SHP77 treated with DMSO at 0.1 percent for 48 hours (cell line): ENCODE results near the gene UBE2U.

Experiments
- DNase-seq: peaks from one replicate; lab custom pipeline; 2025; lab: John Stamatoyannopoulos, UW

The UBE2U gene, protein sequence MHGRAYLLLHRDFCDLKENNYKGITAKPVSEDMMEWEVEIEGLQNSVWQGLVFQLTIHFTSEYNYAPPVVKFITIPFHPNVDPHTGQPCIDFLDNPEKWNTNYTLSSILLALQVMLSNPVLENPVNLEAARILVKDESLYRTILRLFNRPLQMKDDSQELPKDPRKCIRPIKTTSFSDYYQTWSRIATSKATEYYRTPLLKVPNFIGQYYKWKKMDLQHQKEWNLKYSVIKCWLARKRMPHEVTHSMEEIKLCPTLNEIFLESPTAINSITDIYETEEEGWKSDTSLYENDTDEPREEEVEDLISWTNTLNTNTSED

DNA sequence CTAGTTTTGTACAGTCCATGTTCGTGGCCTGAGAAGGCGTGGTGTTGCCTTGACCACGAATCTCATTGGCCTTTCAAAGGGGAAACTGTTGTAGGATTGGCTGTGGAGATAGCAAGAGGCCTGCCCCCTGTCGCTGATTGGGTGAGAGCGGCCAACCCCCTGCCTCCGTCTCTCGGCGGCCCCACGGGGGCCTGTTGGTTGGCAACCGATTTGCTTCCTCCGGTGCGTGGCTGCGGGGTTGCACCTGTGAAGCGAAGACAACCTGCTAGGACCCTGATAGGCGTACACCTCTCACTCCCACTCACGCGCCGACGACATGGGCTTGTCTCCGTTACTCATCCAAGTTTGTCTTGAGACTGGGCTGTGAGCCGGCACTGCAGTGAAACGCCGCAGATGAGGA is at the start of gene UBE2U:
UBE2U (plus strand) TSS at position 204 of the 400 bp plus-strand sequence. CDS start 428 bp downstream, outside the sequence.
- DNase-seq: no peak

DNA sequence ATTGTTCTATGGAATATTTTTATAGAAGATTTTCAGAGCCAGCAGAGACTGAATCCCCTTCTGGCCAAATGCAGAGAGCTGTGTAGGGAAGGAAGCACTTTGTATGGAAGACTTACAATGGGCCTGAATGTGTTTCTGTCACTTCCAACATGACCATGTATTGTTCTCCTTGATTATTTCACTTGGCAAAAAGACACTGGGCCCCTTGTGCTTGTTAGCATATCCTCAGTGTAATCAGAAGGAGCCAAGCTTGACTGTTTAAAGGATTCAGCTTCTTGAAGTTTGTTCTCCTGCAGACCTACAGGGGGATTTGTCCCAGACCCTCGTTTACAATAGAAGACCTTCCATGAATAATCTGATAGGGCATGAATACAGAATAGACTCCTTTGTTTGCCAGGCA is 48.1 kb upstream of the UBE2U start:
- DNase-seq: no peak

DNA sequence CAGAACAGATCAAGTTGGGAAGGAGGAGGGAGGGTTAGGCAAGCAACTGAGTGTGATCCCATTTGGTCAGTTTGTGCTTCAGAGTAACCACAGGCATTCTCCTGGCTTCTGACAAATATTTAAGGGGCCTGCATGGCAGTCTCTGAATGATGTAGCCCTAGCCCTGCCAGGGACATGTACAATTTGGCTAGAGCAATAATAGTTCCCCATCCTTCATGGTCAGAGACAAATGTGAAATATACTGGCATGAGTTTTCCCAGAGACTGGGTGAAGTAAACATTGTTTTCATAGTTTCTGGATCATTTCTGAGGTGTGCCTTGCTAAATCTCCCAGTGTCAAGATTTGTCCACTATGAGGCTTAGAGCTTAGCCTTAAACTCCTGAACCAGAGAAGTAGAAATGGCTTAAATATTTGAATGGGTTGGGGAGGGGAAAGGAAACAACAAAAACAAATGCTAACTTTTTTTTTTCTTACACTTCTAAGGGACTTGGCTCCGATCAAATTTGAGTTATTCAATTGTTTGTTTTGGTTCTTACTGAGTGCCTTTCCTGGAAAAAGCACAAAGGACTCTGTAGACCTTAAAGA is 42.0 kb upstream of the UBE2U start:
- no peak for DNase-seq

DNA sequence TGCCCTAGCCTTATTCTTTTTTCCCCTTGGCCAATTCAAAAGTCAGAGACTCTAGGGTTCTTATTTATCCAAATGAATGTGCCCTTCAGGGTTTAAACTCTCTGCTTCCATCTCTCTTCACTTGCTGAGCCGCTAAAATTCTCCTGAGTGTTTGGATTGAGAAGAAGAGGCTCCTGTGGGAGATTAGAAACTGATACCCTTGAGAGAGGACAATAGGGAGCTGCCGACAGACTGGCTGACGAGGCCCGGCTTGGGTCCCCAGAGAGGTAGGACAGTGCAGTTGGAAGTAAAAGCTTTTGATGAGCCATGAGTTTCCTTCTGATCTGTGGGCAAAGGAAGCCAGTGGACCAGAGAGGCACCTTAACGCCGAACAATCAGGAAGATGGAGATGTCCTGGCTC is 41.3 kb upstream of the UBE2U start:
- no peak for DNase-seq

DNA sequence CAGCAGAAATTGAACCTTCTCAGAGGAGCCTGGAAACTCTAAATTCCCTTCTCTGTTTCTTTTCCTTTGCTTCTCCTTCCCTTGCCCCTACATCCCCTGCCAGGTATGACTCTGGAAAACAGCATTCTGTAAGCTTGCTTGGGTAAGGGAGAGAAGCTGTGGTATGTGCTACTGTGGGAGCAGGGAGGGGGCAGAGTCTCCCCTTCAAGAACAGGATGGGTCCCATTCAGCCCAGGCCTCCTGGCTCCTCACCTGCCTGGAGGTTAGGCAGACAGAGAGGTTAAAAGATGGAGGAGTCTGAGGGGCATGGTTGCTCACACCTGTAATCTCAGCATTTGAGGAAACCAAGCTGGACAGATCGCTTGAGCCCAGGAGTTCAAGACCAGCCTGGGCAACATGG is 40.6 kb upstream of the UBE2U start:
- no peak for DNase-seq

DNA sequence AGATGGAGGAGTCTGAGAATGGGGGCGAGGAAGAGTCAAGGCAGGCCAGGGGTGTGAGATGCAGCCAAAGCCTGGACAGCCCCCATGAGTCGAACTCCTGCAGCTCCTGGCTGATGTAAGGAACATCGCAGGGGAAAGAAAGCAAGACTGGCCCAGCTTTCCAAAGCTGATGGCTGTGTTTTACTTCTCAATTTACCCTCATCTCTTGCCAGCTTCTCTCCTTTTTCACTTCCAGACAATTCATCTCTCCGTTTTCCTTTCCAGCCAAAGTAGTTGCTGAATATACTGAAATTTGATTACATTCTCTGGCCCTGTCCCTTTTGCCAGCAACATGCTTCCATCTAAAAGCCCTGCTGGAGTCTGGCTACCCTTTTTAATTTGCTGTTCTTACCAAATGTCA is 40.0 kb upstream of the UBE2U start:
- DNase-seq: no peak

DNA sequence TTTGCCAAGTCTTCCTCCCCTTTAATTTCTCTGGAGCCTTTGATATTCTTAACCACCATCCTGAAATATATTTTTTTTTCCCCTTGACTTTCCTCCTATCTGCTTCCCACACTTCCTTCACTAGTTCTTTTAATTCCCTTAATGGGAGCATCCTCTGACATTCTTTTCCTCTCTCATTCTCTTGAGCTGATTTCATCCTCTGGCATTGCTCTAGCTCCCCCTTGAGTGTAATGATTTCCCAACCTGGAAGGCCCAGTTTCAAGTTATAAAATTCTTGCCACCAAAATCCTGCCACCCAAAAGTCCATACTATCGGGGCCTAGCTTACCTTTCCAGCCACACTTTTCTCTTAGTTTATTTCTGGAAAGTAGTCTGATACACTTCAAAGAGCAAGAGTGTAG is 39.5 kb upstream of the UBE2U start:
- no peak for DNase-seq

DNA sequence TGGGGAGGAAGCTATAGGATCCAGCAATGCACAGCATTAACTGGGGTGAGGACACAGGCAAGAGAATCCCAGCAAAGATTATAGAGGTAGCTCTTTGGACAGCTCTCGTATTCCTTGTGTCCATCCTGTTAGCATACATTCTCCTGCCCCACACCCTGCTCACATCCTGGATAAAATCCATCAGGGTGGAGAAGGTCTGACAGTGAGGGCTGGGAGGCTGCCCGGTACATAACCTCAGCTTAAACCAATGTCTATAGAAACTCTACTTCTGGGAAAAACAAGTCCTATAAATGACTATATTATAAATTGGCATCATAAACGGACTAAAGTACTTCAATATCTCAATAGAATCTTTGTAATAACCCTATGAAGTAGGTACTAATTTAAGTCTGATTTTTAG is 36.8 kb upstream of the UBE2U start:
- no peak for DNase-seq

DNA sequence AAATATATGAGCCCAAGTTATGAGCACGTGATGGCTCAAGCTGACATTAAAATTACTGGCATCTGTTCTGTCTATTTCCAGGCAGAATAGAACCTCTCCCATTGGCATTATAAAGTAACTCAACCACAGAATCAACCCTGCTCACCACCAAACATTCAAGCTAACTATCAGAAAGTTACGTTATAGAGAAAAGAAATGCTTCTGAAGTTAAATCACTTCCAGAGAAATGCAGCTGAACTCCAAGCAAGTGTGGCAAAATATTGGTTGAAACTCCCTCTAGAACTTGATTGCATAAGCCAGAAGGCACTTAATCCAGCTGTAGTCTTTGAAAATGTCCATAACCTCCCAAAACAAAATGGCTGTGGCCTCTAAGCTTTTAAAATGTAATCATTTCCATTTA is 36.2 kb upstream of the UBE2U start:
- no peak for DNase-seq

DNA sequence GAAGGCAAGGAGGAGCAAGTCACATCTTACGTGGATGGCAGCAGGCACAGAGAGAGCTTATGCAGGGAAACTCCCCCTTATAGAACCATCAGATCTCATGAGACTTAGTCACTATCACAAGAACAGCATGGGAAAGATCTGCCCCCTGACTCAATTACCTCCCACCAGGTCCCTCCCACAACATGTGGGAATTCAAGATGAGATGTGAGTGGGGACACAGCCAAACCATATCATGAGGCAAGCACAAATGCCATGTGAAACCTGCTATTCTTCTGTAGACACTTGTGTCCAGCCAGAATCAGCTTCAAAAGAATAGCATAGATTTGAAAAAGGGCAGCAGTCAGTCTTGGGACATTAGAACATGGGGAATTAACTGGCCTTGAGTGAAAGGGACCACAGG is 32.2 kb upstream of the UBE2U start:
- DNase-seq: no peak

DNA sequence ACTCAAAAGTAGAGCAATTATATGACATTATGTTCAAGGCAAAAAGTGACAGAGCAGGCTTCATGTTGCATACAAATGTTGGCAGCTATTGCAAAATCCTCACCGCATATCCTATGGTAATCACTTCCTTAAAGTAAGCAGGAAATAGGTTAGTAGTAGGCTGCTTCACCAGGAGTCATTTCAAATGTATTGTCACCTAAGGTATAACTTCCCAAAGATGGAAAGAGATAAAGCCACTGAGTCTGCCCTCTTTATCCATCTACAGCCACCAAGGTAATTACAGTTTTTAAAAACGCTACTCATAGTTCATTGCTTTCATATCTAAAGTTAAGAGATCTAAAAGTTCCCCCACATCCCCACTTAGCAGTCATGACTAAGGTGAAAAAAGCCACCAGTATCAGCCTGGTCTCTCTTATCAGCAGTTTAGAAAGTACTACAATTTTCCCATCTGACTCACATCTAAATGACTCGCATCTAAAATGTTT is 31.6 kb upstream of the UBE2U start:
- DNase-seq: no peak

DNA sequence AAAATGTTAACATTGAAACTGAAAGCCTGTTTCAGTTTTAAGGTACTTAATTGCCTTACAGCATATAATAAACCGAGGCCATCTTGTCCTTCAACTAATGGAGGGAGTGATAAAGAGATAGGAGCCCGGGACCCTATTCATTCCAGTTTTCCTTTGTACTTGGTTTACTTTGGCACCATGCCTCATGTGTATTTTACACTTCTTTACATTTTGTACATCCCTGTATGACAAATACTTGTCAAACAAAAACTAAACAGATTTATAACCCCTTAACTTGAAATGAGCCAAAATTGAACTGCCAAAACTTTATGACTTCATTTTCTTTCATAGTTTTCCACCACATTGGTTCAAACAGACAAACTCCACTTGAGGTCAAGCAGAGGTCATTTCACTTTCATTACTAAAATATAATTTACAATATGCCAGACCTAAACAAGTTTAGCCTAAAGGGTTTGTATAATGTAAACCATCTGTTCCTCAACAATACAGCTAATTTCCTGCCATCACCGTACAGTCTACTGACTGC is 30.9 kb upstream of the UBE2U start:
- peak; percentile 24 for DNase-seq

DNA sequence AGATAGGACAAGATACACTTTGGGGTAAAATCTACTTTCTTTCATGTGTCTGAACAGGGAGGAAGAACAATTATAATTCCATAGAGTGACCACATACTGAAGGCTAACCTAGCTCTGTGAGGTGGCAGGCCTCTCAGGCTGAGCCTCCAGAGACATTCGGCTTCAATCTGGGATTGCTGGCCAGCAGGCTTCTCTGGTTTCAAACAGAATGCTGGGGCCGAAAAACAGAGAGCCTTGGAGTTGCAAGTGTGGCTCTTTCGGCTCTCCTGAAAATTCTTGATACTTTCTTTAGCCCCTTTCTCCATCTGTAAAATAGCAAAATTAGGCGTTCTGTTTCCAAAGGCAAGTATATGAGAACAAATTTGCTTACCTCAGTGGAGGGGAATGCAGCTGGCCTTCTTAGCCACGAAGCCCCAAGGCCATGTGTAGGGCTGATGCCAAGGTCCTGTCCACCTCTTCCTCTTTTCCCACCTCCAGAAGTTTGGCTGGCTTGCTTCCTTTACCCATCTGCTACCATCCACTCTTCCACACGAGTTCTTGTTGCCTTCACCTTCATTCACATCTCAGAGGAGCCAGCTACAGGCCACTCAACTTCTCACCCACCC is 30.0 kb upstream of the UBE2U start:
- DNase-seq: no peak

DNA sequence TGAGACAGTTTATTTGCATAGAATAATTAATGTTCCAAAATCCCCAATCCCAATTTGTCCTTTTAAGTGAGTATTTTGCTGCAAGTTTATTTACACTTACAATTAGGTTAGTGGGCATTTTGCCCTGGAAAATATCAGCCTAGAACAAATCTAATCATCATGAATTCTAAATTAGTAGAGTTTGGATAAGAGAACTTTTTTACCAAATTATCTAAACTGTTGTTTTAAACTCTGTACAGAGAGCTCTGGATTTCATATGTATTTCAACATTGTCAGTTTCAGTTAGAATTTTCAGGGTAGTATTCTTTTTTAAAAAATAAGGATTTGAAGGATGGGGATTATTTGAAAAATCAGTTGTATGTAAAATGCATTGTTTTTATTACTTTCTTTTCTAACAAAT is 27.8 kb upstream of the UBE2U start:
- DNase-seq: no peak

DNA sequence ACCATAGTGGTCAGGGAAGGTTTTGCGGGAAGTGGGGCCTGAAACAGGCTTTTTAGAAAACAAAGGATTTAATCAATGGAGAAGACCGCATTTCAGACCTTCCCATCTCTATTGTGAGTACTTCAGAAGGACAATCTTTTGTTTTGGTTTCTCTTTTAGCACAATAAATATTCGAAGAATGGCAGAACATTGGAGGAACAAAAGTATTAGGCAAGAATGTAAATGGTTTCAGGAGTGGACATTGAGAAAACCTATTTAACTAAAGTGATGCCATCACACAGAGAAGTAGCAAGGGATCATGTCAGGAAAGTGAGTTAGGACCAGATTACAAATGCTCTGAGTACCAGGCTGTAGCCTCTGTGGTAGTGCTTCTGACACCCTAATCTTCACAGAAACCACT is 26.8 kb upstream of the UBE2U start:
- DNase-seq: no peak

DNA sequence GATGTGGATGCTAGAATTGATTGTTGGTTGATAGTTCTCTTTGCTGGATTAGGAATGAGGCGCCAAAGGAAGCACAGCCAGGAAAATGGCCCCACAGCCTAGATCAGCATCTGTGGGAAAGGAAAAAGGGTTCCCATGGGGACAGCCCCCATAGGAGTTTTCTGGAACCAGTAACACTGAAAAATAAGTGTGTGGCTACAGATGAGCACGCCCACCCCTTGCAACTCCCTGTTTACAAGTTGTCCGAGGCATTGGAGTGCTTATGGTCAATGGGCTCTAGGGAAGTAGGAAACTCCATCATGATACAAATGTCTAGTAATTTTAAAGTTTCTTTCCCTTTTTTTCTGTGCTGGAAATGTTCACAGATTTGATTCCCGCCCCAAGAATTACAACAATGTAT is 23.8 kb upstream of the UBE2U start:
- DNase-seq: no peak

DNA sequence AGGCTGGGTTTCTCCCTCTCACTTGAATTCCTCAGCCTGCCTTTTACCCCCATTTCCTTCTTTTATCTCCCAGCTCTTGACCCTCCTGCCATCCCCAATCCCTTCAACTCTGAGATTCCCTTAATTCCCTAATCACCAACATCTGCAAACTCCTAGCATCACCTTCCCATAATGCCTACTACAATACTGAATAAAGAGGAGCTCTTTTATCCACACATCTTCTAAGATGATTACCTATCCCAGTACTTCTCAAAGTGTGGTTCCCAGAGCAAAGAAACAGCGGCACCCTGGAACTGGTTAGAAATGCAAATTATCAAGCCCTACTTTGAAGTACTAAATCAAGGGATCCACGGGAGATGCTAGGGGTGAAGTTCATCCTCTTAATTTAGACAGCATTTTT is 21.2 kb upstream of the UBE2U start:
- DNase-seq: no peak

DNA sequence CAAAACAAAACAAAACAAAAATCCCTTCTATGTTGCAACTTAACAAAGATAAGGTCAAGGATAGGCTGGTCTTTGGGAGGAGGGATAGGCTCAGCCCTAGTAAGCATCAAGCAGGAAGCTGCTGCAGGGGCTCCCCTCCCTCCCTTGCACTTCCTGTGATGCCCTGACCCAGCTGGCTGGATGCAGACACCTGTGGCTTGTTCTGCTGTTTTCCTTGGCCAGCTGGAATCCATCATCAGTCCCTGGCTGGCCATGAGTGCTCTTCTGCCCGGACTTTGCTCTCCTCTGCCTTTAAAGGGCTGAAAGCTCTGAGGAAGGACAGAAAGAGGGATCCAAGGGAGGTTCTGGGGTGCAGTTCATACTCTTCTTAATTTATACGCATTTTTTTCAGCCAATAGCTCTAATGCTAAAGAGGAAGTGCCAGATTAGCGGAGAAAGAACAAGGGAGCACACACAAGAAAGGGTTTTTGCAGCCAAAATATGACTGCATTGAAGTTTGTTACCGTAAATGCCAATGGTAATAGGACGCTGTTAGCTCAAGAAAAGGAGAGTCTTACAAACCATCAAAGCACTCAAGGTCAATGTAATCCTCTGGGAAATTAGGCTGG is 19.9 kb upstream of the UBE2U start:
- peak; percentile 43 for DNase-seq

DNA sequence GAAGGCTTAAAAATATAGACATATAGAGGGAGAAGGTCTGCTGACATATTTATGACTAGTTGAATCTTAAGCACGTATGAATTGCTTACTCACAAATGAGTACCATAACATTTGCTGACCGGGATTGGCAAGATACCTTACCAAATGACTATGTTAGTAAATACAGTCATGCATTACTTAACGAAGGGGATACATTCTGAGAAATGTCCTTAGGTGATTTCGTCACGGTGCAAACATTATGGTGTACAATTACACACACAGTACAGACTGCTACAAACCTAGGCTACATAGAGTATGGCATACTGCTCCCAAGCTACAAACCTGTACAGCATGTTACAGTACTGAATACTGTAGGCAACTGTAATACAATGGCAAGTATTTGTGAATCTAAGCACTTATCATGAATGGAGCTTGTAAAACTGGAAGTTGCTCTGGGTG is 19.4 kb upstream of the UBE2U start:
- DNase-seq: no peak

DNA sequence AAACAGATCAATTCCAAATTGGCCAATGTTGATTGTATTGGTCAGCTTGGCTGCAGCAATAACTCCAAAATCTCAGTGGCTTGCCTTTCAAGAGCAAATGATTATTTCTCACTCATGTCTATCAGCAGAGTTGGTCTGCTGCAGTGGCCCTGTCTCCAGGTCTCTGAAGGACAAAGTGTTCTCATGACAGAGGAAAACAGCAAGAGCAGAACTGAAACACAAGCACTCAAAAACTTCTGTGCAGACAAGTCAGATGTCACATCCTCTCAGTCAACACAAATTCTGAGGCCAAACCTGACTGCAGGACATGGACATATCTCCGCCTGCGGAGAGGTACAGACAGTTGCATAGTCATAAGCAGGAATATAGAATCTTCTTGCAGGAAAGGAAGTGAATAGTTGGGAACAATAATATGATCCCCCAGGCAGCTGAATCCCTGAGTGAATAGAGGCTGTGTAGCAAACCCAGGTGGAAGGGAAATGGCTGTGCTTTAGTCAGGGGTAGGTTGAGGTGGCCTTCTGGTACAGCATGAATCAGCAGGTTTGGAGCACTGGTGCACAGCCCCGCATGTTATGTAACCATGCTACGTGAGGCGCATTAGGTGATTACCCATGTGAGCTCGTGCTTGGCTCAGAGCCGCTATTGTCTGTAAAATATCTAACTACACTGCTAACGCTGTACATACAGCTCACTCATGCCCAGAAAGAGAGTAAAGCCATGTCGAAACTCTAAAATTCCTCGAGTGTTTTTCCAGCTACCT is 17.1 kb upstream of the UBE2U start:
- no peak for DNase-seq

DNA sequence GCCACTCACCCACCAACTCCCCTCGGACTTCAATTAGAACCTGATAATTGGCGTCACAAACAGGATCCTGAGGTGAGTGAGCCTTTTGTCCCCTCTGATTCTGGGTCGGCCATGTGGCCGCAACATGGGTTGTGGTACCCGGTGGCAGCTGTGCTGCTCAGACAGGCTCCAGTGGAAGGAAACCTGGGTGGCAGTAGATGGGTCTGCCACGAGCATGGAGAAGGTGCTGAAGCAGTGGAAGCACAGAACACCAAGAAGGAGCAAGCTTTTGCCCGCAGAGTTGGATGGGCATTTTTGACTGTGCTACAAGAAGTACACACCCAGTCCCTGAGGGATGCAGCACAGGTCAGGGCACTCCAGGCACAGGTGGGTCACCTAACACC is 16.5 kb upstream of the UBE2U start:
- DNase-seq: no peak

DNA sequence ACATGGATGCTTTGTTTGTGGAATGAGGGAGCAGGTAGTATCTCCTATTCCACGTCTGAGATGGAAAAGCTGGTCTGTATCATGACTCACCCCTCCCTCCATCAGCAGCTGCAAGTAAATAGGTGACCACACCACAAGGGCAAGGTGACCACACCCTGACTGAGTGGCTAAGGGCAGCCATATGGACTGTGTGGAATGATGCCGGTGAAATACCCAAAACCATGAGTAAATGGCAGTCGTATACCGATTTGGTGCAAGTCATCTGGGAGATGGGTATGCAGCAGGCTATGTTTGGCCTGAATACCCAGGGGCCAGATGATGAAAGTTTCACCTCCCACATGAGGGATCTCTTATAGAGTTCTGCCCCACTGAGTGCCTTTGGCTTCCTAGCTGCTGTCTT is 15.8 kb upstream of the UBE2U start:
- no peak for DNase-seq
